HG03175 (cell line): ENCODE data around the gene PPP1R14B.

Experiments used
- ATAC-seq: cut with Tn5 transposase; IDR thresholded peaks from one replicate; pipeline ENCODE4 v1.9.1; 2021; ENCODE audit warnings: mild to moderate bottlenecking, moderate library complexity; ENCODE audit not compliant: unreplicated experiment

The PPP1R14B gene, protein sequence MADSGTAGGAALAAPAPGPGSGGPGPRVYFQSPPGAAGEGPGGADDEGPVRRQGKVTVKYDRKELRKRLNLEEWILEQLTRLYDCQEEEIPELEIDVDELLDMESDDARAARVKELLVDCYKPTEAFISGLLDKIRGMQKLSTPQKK

DNA sequence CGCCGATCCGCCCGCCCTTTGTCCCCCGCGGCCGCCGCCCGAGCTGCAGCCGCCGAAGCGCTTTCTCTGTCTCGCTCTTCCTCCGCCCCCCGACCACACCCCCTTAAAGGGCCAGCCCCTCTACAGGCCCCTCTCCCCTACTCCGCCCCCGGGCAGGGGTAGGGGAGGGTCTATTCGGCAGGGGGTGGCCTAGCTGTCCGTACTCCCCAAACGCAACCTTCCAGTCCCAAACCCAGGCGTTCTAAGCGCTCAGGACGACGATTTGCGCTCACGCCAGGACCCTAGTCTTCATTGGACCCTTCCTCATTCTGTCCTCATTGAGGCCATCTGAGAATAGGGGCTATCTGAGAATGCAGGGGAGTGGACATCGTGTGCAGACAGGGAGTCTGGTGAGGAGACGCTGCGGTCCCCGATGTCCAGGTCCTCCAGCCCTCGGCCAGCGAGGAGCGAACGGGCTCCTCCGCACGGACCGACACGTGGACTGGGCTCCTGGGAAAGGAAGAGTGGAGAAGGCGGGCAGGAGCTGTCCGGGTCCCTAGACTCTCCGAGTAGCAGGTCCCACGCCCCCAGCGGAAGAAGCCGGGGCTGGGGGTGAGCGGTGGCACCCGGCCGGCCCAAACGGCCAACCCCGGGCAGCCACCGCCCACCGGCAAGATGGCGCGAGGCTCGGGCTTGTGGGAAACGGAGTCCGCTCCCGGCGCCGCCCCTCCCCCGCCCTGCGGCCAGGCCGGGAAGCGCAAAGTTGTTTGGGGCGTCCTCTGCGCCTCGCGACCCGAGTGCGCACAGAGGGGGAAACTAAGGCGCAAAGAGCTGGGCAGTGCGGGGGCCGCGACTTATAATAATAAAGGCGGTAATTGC is at the start of gene PPP1R14B:
Gene PPP1R14B (minus strand): TSS at position 73 of the 858 bp plus-strand sequence. CDS start 270 bp downstream, outside the sequence.
- ATAC-seq: peak; percentile 35

GRCh38 chr11:64296236-64296635 is 49.5 kb upstream of the PPP1R14B start:
- no peak for ATAC-seq

- no peak for ATAC-seq
Measured at GRCh38 chr11:64295760-64296159, 49.0 kb upstream of the PPP1R14B start.

- ATAC-seq: no peak
Measured at GRCh38 chr11:64294774-64295173, 48.0 kb upstream of the PPP1R14B start.

DNA sequence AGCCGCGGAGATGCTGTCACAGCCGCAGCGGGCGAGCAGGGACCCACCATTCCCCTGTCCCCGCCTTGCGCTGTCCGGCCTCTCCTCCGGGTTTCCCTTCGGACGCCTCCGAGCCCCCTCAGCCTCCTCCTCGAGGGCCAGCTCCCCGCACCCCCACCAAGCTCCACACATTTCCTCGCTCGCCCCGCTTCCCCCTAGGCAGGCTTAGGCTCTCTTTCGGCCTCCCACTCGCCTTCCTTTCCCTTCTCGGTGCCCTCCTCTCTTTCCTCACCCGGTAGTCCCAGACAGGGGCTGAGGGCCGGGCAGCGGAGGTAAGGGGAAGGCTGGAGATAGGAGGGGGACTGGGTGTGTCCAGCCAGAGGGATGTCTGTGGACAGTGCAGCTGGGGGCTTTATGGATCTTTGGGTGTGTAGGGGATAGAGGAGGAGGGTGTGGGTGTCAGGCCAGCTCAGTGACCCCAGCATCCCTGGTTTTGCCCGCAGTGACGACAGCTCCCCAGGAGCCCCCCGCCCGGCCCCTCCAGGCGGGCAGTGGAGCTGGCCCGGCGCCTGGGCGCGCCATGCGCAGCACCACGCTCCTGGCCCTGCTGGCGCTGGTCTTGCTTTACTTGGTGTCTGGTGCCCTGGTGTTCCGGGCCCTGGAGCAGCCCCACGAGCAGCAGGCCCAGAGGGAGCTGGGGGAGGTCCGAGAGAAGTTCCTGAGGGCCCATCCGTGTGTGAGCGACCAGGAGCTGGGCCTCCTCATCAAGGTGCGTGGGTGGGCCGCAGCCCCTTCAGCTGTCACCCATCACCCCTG is 45.9 kb upstream of the PPP1R14B start:
- ATAC-seq: no peak

DNA sequence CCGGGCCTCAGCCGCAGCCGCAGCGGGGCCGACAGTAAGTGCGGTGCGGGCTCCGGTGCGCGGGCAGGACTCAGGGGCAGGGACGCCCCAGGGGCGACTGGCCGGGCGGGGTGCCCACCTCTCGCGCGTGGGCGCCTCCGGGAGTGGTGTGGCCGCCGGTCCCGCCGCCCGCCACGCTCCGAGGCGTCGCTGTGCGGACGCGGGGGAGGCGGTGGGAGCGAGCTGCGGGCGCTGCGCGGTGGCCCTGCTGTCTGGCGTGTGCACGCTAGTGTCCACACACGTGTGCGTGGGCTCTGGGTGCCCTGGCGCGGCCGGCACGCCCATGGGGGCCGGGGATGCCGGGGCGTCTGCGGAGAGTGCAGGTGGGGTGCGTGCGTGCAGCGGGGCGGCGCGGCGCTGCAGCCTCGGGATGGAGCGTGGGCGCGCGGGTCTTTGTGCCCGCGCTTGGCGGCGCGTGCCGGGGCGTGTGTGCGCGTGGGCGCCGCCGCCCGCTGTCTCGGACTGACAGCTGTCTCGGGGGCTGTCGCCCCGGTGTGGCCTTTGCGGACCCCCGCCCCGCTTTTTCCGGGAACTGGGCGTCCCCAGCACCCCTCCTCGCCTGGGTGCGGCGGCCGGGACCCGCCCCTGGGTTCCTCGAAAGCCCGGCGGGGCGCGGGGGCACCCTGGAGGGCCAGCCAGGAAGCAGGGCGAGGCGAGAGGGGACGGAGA is 45.2 kb upstream of the PPP1R14B start:
- ATAC-seq: no peak

- no peak for ATAC-seq
Measured at GRCh38 chr11:64291262-64291751, 44.6 kb upstream of the PPP1R14B start, which contains the start of gene KCNK4. Gene KCNK4, plus strand, starts transcription at chr11:64291302. Its CDS starts 1,717 bp downstream, at chr11:64293019.

DNA sequence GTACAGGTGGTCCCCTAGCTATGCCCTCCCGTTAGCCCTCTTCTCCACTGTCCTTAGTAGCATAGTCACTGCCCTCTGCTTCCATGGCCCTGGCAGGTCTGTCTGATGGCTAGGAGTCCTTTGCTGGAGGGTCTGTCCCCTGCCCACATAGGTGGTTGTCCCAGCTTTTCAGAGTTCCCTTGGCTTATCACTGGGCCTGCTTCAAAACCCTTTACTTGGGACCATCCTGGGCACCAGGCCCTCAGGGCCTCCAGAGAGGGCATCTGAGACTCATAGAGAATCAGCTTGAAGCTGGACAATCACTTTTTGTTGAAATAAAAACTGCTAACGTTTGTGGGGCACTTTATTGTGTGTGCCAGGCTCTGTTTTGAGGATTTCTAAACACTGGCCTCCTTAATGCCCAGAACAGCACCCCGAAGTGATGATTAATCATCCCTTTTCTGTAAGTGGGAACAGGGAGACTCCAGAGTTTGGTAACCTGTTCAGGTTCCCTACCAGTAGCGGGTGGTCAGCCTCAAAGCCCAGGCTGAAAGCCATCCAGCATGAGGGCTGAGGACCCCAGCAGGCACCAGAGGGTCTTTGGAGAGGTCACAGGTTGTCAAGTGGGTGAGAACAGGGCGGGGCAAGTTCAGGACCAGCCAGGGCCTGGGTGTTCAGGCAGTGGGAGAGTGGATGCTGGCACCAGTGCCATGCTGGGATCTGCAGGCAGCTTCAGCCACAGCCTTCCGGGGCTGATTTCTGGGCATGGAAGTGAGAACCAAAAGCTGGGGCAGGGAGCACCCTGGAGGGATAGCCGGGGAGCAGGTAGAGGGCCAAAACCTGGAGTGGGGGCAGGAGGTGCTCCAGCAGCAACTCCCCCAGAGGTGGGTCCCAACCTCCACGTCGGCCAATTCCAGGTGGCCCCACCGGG is 43.9 kb upstream of the PPP1R14B start:
- ATAC-seq: no peak

DNA sequence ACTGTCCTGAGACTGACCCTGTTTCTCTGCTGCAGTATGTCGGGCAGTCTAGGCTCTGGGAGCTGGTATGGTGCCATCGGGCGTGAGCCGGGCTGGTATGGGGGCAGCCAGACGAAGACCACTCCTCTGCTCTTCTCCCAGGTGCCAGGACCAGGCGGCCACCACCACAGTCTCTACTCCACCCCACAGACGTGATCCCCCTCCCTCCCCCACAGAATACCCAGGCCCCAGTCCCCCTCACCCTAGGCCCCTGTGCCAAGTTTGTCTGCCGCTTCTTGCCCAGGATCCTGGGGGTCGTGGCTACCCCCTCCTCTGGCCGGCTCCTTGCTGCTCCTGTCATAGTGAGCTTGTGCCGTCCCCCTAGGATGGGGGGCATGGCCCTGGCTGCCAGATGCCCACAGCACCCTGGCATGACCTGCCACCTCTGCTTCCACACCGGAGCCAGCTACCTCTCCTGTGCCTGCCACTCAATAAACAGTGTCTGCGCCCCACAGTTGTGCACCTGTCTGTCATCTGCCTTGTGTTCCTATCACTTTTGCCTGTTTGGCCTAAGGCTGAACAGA is 42.3 kb upstream of the PPP1R14B start:
- ATAC-seq: no peak

GRCh38 chr11:64288353-64288750 is 41.6 kb upstream of the PPP1R14B start:
- ATAC-seq: no peak

- ATAC-seq: no peak
Measured at GRCh38 chr11:64287676-64288352, 41.1 kb upstream of the PPP1R14B start.

DNA sequence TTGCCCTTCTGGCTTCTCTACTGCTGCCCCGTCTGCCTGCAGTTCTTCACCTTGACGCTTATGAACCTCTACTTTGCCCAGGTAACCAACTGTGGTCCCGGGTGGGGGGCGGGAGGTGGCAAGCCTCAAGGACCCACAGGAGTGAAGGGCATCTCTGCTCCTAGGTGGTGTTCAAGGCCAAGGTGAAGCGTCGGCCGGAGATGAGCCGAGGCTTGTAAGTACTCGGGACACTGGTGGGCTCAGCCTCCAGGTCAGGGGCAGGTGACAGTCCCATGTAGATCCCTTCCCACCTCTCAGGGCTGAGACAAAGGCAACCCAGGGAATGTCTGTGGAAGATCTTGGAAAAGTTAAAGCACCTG is 40.0 kb upstream of the PPP1R14B start:
- no peak for ATAC-seq

DNA sequence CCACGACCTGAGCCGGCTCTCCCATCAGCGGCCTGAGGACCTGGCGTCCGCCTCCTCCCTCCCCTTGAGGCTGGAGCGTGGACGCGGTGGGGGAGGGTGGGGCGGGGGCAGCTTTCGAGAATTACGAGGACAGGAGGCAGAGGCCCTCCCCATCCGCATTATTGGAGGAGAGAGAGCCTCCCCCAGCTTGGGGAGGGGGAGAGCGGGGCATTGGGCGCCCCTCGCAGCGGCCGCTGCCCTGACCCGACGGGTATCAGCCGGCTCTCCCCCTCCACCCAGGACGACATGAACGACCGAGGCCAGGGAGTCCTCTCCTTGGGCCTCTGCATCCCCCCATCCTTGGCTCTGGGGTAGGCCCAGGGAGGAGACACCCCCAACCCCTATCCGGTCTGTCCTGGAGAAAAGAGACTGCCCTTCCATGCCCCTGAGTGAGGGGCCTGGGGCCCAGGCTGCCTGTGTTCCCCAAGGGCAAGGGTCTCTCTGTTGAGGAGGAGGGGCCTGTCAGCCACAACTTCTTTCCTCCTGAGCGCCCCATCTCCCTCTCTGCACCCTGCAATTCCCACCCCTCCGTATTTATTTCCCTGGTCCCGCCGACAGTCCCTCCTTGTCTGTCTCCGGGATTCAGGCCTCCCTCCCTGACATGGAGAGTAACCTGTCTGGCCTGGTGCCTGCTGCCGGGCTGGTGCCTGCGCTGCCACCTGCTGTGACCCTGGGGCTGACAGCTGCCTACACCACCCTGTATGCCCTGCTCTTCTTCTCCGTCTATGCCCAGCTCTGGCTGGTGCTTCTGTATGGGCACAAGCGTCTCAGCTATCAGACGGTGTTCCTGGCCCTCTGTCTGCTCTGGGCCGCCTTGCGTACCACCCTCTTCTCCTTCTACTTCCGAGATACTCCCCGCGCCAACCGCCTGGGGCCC is 39.4 kb upstream of the PPP1R14B start:
- ATAC-seq: no peak

GRCh38 chr11:64284962-64285884 is 38.5 kb upstream of the PPP1R14B start, which contains the start of gene GPR137:
Gene GPR137, plus strand, starts transcription at chr11:64285848. Its CDS starts 677 bp downstream, at chr11:64286525.
- ATAC-seq: peak; percentile 66

DNA sequence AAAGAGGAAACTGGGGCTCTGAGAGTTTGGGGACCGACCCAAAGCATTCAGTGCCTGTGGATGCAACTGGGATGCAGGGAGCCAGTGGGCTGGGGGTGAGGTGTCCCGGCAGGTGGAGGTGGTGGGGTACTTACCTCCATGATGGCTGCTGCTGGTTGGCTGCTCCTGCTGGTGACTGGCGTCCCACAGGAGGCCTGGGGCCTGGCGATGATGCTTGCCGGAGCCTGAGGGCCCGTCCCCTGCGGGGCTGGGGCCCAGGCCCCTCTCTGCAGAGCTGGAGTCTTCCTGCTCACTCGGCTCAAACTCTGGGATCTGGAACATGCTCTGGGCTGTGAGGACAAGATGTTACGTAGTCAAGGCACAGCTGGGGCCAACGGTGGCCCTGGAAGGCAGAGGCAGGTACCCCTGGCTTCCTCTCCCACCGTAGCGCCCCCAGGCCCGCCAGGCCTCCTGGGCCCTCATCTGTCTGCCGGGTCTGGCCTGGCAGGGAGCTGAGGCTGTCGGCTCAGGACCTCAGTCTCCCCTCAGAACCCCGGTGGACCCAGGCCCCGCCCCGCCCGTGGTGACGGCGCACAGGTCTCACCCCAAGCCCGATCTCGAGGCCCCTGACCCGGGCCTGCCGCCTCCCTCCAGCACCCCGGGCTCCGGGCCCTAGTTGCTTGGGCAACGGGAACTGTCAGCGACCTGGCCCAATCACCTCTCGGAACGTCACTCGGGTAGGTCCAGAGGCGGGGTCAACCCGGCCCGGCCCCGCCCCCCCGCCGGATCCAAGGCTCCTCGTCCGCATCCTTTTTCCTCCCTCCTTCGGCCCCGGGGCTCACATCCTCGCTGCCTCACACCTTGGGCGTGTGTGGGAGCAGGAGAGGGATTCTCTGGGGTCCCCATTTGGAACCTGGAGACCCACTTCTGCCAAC is 37.6 kb upstream of the PPP1R14B start, which contains the start of gene BAD:
Gene BAD (minus strand): TSS at position 618 of the 914 bp plus-strand sequence. CDS start 297 bp downstream, at position 321.
- ATAC-seq: peak; percentile 77
